Suprapubic skin (tissue), 4 donors: ENCODE data around the gene L3MBTL4.

Experiments
- EP300 ChIP-seq: sonication (generic); formaldehyde crosslinking; IDR thresholded peaks from one replicate; pipeline ENCODE4 v1.6.1; 2017; ENCODE audit warnings: antibody characterized with exemption
- POLR2A ChIP-seq, 2 donors: fragments of 450-650 bp; IDR thresholded peaks; one replicate each; pipeline ENCODE4 v1.6.1; 2017; ENCODE audit warnings: antibody characterized with exemption in 2 of 2, mild to moderate bottlenecking in 2 of 2, moderate library complexity in 2 of 2
- POLR2AphosphoS5 ChIP-seq, 3 donors: sonication (generic); formaldehyde crosslinking; IDR thresholded peaks; one replicate each; pipeline ENCODE4 v1.6.1; 2017; ENCODE audit warnings: antibody characterized with exemption in 3 of 3
- TF ChIP-seq, protein P1 (sequence below), 2 donors: fragments of 200-600 bp in 1 of 2; fragments of 450-650 bp in 1 of 2; sonication (generic) in 1 of 2; IDR thresholded peaks; one replicate each; pipeline ENCODE4 v1.5.1; 2016 to 2019; ENCODE audit warnings: antibody characterized with exemption in 2 of 2, mild to moderate bottlenecking in 1 of 2, moderate library complexity in 1 of 2

DNA sequence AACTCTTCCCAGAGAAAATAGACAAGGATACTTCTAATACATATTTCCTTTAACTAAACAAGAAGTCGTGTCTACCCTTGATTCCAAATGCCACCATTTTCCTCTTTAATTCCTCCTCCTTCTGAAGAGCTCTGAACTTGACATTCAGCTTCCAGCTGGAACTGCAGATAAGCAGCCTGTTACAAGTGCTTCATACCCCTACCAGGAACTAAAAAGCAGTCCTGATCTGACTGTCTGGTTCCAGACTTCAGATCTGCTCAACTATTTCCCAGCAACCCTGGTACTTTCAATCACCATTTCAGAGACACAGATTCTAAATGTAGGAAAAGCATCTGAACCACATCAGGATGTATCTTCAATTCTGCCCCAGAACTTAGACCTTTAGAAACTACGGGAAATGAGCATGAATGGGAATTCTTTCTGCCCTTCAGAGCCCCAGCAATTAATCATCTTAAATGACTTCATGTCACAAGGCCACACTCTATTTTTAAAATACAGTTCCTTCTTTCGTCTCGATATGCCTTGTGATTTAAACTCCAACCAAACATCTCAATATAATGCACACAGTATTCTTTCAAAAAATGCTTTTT lies 159.5 kb downstream of the L3MBTL4 start:
- TF ChIP-seq, protein P1, sequence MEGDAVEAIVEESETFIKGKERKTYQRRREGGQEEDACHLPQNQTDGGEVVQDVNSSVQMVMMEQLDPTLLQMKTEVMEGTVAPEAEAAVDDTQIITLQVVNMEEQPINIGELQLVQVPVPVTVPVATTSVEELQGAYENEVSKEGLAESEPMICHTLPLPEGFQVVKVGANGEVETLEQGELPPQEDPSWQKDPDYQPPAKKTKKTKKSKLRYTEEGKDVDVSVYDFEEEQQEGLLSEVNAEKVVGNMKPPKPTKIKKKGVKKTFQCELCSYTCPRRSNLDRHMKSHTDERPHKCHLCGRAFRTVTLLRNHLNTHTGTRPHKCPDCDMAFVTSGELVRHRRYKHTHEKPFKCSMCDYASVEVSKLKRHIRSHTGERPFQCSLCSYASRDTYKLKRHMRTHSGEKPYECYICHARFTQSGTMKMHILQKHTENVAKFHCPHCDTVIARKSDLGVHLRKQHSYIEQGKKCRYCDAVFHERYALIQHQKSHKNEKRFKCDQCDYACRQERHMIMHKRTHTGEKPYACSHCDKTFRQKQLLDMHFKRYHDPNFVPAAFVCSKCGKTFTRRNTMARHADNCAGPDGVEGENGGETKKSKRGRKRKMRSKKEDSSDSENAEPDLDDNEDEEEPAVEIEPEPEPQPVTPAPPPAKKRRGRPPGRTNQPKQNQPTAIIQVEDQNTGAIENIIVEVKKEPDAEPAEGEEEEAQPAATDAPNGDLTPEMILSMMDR (IDR thresholded peaks at IDR 0.05), result no peak
- TF ChIP-seq POLR2AphosphoS5 (IDR thresholded peaks at IDR 0.05) (no peak), POLR2A (IDR thresholded peaks at IDR 0.05) (no peak), EP300 (no peak)
